ENCODE measurements around the gene THAP4.

DNA sequence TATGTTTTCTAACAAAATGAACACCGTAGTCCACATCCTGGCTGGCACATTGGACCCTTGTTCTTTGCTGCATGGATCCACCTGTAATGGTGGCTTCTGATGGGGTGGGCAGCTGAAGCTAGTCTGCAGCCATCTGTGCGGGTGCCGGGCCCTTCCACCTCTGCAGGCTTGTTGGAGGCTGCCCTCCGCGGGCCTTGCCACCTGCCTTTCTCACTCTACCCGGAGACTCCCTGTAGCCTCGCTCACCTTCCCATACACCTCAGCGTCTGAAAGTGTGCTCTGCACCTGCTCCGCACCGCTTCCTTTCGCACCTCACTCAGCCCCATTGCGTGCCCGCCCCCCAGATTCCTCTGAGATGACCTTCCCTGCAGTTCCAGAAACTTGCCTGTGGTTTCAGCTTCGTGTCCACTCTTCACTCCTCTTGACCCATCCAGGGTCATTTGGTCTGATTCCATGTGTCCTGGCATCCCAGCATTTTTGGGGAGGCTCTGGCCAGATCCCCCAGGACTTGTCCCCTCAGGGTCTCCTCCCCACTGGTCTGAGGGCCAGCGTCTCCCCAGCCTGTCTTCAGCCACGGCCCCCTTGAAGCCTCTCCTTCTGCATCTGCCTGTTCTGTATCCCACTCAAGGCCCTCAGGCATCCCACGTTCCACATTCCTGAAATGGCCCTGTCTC lies 18.7 kb upstream of the THAP4 start:
- TF ChIP-seq, protein P1, sequence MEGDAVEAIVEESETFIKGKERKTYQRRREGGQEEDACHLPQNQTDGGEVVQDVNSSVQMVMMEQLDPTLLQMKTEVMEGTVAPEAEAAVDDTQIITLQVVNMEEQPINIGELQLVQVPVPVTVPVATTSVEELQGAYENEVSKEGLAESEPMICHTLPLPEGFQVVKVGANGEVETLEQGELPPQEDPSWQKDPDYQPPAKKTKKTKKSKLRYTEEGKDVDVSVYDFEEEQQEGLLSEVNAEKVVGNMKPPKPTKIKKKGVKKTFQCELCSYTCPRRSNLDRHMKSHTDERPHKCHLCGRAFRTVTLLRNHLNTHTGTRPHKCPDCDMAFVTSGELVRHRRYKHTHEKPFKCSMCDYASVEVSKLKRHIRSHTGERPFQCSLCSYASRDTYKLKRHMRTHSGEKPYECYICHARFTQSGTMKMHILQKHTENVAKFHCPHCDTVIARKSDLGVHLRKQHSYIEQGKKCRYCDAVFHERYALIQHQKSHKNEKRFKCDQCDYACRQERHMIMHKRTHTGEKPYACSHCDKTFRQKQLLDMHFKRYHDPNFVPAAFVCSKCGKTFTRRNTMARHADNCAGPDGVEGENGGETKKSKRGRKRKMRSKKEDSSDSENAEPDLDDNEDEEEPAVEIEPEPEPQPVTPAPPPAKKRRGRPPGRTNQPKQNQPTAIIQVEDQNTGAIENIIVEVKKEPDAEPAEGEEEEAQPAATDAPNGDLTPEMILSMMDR (IDR thresholded peaks at IDR 0.05; ENCODE audit: low read length), result no peak
- no peak for TF ChIP-seq EZH2 (optimal IDR thresholded peaks at IDR 0.05; ENCODE audit: low read depth, low read length)
- no peak for TF ChIP-seq EZH2phosphoT487 (IDR thresholded peaks at IDR 0.05; ENCODE audit: low read length)

All from MM.1S (cell line).